Neural cell (in vitro differentiated cells): ENCODE measurements around the gene TRAPPC2. TPM values are rescaled to one million over a fixed set of nuclear protein-coding genes. Genes with fewer than 3 reads are reported as not detected.

Experiments
- H2AFZ ChIP-seq: fragments of 200-600, 300-800 bp; sonication (generic), shearing (Covaris generic); 2 replicates; pipeline ENCODE4 v1.6.0; 2014; ENCODE audit warnings: low read depth, mild to moderate bottlenecking, antibody characterized with exemption, low read length, moderate library complexity
- H3F3A ChIP-seq: fragments of 200-600 bp; shearing (Covaris generic); 2 replicates; pipeline ENCODE4 v1.6.1; 2016; ENCODE audit warnings: mild to moderate bottlenecking, moderate library complexity, mixed read lengths, antibody characterized with exemption, low read length; ENCODE audit not compliant: insufficient read depth, poor library complexity, severe bottlenecking
- H3K27ac ChIP-seq: fragments of 200-600, 300-800 bp; sonication (generic), shearing (Covaris generic); 2 replicates; pipeline ENCODE4 v1.5.1; 2014; ENCODE audit warnings: mild to moderate bottlenecking, low read length, moderate library complexity
- H3K27me3 ChIP-seq: fragments of 300-800, 200-600 bp; sonication (generic), shearing (Covaris generic); 2 replicates; pipeline ENCODE4 v1.6.0; 2014; ENCODE audit warnings: mild to moderate bottlenecking, low read depth, low read length, moderate library complexity; ENCODE audit not compliant: insufficient read depth
- H3K36me3 ChIP-seq: fragments of 300-800, 200-600 bp; sonication (generic), shearing (Covaris generic); 2 replicates; pipeline ENCODE4 v1.5.1; 2014; ENCODE audit warnings: mild to moderate bottlenecking, antibody characterized with exemption, low read length, moderate library complexity; ENCODE audit not compliant: insufficient read depth
- H3K4me2 ChIP-seq: fragments of 300-800, 200-600 bp; sonication (generic), shearing (Covaris generic); 2 replicates; pipeline ENCODE4 v1.6.0; 2014; ENCODE audit warnings: mild to moderate bottlenecking, low read length
- H3K4me3 ChIP-seq: fragments of 300-800, 200-600 bp; sonication (generic), shearing (Covaris generic); 2 replicates; pipeline ENCODE4 v1.5.1; 2014; ENCODE audit warnings: mild to moderate bottlenecking, low read length, moderate library complexity
- H3K79me2 ChIP-seq: fragments of 200-600 bp; shearing (Covaris generic); replicated peaks from 2 replicates; pipeline ENCODE4 v1.6.0; 2014; ENCODE audit warnings: mild to moderate bottlenecking, low read length, moderate library complexity; ENCODE audit not compliant: insufficient read depth
- H3K9ac ChIP-seq: fragments of 300-800, 200-600 bp; sonication (generic), shearing (Covaris generic); 2 replicates; pipeline ENCODE4 v1.6.1; 2016; ENCODE audit warnings: mild to moderate bottlenecking, low read length, mixed read lengths
- H3K9me2 ChIP-seq: fragments of 200-600 bp; shearing (Covaris generic); 2 replicates; pipeline ENCODE4 v1.6.1; 2016; ENCODE audit warnings: mild to moderate bottlenecking, low read length, mixed read lengths; ENCODE audit not compliant: insufficient read depth
- H3K9me3 ChIP-seq: fragments of 200-600, 300-800 bp; sonication (generic), shearing (Covaris generic); 2 replicates; pipeline ENCODE4 v1.6.1; 2016; ENCODE audit warnings: mild to moderate bottlenecking, mixed run types, low read length, moderate library complexity, mixed read lengths
- H4K20me1 ChIP-seq: fragments of 200-600 bp; shearing (Covaris generic); 2 replicates; pipeline ENCODE4 v1.6.1; 2016; ENCODE audit warnings: mild to moderate bottlenecking, mixed run types; ENCODE audit not compliant: insufficient read depth
- EP300 ChIP-seq: fragments of 450-650 bp; conservative IDR thresholded peaks from 2 replicates; pipeline ENCODE4 v1.6.1; 2014; ENCODE audit warnings: antibody characterized with exemption, mild to moderate bottlenecking, moderate library complexity; ENCODE audit not compliant: poor library complexity, severe bottlenecking
- EZH2 ChIP-seq: fragments of 200-600, 300-800 bp; shearing (Covaris generic), sonication (generic); IDR thresholded peaks from 2 replicates; pipeline ENCODE4 v1.6.1; 2014; ENCODE audit warnings: antibody characterized with exemption, low read length, borderline replicate concordance, mild to moderate bottlenecking; ENCODE audit not compliant: insufficient read depth, poor library complexity, severe bottlenecking
- MXI1 ChIP-seq: fragments of 450-650 bp; conservative IDR thresholded peaks from 2 replicates; pipeline ENCODE4 v1.6.1; 2014; ENCODE audit warnings: antibody characterized with exemption, mild to moderate bottlenecking; ENCODE audit not compliant: poor library complexity, severe bottlenecking
- POLR2AphosphoS5 ChIP-seq: IDR thresholded peaks from 2 replicates; pipeline ENCODE4 v1.6.1; 2012
- RAD21 ChIP-seq: fragments of 450-650 bp; conservative IDR thresholded peaks from 2 replicates; pipeline ENCODE4 v1.6.1; 2014; ENCODE audit warnings: antibody characterized with exemption, mild to moderate bottlenecking, moderate library complexity
- SMC3 ChIP-seq: fragments of 450-650 bp; conservative IDR thresholded peaks from 2 replicates; pipeline ENCODE4 v1.6.1; 2014; ENCODE audit warnings: antibody characterized with exemption, mild to moderate bottlenecking, moderate library complexity; ENCODE audit not compliant: poor library complexity
- TAF1 ChIP-seq: IDR thresholded peaks from 2 replicates; pipeline ENCODE4 v1.6.1; 2012; ENCODE audit warnings: low read depth
- polyA plus RNA-seq: library from polyadenylated mRNA; depleted of rRNA; stranded (reverse); fragments of >200 nt; gene quantifications from 2 replicates; pipeline ENCODE4 v1.2.3, GENCODE V29; 2014
- TF ChIP-seq, protein P1 (sequence below): fragments of 450-650 bp; IDR thresholded peaks from 2 replicates; pipeline ENCODE4 v1.5.1; 2014; ENCODE audit warnings: antibody characterized with exemption, mild to moderate bottlenecking, moderate library complexity; ENCODE audit not compliant: poor library complexity, severe bottlenecking
- TF ChIP-seq, protein P2 (sequence below): IDR thresholded peaks from 2 replicates; pipeline ENCODE4 v1.6.1; 2012; ENCODE audit warnings: borderline replicate concordance

Gene TRAPPC2
- polyA plus RNA-seq, 1 donor from 2014 or later, result 94.2 TPM

DNA sequence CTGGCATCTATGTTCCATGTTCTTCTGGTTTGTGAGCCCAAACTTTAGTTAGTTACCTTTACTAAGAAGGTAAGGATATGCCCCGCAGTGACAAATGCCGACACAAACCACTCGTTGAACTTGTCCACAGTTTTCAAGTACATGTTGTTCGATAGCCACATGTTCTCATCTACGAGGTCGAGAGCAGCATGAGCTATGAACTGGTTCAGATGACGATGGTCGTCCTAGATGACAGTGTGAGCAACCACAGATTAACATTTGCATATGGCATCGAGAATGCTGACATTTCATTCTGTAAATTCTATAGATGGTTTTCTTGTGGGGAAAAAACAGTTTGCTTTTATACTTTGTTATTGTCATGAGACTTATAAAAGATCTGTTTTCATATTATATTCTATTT lies 18.0 kb downstream of the TRAPPC2 start:
- TF ChIP-seq EP300 (no peak), POLR2AphosphoS5 (no peak), SMC3 (no peak), RAD21 (no peak), MXI1 (no peak), TAF1 (no peak), EZH2 (no peak)
- TF ChIP-seq, protein P1, sequence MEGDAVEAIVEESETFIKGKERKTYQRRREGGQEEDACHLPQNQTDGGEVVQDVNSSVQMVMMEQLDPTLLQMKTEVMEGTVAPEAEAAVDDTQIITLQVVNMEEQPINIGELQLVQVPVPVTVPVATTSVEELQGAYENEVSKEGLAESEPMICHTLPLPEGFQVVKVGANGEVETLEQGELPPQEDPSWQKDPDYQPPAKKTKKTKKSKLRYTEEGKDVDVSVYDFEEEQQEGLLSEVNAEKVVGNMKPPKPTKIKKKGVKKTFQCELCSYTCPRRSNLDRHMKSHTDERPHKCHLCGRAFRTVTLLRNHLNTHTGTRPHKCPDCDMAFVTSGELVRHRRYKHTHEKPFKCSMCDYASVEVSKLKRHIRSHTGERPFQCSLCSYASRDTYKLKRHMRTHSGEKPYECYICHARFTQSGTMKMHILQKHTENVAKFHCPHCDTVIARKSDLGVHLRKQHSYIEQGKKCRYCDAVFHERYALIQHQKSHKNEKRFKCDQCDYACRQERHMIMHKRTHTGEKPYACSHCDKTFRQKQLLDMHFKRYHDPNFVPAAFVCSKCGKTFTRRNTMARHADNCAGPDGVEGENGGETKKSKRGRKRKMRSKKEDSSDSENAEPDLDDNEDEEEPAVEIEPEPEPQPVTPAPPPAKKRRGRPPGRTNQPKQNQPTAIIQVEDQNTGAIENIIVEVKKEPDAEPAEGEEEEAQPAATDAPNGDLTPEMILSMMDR, result no peak
- TF ChIP-seq, protein P2, sequence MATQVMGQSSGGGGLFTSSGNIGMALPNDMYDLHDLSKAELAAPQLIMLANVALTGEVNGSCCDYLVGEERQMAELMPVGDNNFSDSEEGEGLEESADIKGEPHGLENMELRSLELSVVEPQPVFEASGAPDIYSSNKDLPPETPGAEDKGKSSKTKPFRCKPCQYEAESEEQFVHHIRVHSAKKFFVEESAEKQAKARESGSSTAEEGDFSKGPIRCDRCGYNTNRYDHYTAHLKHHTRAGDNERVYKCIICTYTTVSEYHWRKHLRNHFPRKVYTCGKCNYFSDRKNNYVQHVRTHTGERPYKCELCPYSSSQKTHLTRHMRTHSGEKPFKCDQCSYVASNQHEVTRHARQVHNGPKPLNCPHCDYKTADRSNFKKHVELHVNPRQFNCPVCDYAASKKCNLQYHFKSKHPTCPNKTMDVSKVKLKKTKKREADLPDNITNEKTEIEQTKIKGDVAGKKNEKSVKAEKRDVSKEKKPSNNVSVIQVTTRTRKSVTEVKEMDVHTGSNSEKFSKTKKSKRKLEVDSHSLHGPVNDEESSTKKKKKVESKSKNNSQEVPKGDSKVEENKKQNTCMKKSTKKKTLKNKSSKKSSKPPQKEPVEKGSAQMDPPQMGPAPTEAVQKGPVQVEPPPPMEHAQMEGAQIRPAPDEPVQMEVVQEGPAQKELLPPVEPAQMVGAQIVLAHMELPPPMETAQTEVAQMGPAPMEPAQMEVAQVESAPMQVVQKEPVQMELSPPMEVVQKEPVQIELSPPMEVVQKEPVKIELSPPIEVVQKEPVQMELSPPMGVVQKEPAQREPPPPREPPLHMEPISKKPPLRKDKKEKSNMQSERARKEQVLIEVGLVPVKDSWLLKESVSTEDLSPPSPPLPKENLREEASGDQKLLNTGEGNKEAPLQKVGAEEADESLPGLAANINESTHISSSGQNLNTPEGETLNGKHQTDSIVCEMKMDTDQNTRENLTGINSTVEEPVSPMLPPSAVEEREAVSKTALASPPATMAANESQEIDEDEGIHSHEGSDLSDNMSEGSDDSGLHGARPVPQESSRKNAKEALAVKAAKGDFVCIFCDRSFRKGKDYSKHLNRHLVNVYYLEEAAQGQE, result no peak
- Histone ChIP-seq H2AFZ (no peak overlapping the region), H3K9me3 (no peaks in the 10 kb centered on the region), H3K4me2 (no peak overlapping the region), H4K20me1 (no peaks in the 10 kb centered on the region), H3K9ac (no peak overlapping the region), H3F3A (no peaks in the 10 kb centered on the region), H3K79me2 (peaks cover 4% of the 10 kb centered on the region), H3K27ac (no peak overlapping the region), H3K4me3 (no peak overlapping the region), H3K9me2 (no peaks in the 10 kb centered on the region), H3K36me3 (peaks cover 7% of the 10 kb centered on the region), H3K27me3 (no peaks in the 10 kb centered on the region)

DNA sequence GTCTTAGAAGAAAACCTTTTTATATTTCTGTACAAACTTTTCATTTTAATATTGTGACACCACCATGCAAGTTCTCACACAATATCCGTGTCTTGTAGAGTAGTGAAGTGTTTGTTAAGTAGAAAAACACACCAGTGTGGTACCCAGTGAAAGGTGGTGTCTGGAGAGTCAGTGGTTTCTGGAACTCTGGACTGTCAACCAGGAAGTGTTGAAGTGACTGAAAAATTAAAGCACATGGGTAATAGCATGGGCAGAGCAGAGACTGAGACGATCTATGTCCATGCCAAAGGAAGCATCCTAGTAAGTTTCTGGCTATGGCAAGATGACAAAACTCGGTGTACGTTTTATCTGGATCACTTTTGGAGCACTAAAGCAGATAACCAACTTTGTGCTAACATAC lies 23.3 kb downstream of the TRAPPC2 start:
- Histone ChIP-seq H3K9ac (no peak overlapping the region), H3K4me2 (no peak overlapping the region), H3K79me2 (no peaks in the 10 kb centered on the region), H3K27ac (no peak overlapping the region), H3K9me3 (no peaks in the 10 kb centered on the region), H3F3A (no peaks in the 10 kb centered on the region), H4K20me1 (no peaks in the 10 kb centered on the region), H3K4me3 (no peak overlapping the region), H3K27me3 (no peaks in the 10 kb centered on the region), H3K36me3 (peaks cover 3% of the 10 kb centered on the region), H3K9me2 (no peaks in the 10 kb centered on the region), H2AFZ (no peak overlapping the region)
- TF ChIP-seq MXI1 (no peak), TAF1 (no peak), EP300 (no peak), RAD21 (no peak), SMC3 (no peak), POLR2AphosphoS5 (no peak), EZH2 (no peak)
- TF ChIP-seq, protein P1, result no peak
- TF ChIP-seq, protein P2, result no peak
